Suprapubic skin (tissue), 3 donors: ENCODE data around the gene TBC1D16.

ENCODE experiments used
- CTCF ChIP-seq, 2 donors: fragments of 200-600 bp in 1 of 2; fragments of 450-650 bp in 1 of 2; sonication (generic) in 1 of 2; IDR thresholded peaks; one replicate each; pipeline ENCODE4 v1.5.1; 2016 to 2019; ENCODE audit warnings: antibody characterized with exemption in 2 of 2, mild to moderate bottlenecking in 1 of 2, moderate library complexity in 1 of 2
- EP300 ChIP-seq: sonication (generic); formaldehyde crosslinking; IDR thresholded peaks from one replicate; pipeline ENCODE4 v1.6.1; 2017; ENCODE audit warnings: antibody characterized with exemption

GRCh38 chr17:79976451-79976850, 59.2 kb downstream of the TBC1D16 start:
- no peak for TF ChIP-seq CTCF (IDR thresholded peaks at IDR 0.05)
- TF ChIP-seq EP300, result no peak
